ENCODE results near the gene DTNBP1.
A peak's percentile ranks its signal among the peaks of the same experiment; 100 is the strongest.
"Not testable (repeated sequence)": the region's sequence is repeated elsewhere in the genome, so short reads cannot be mapped to it uniquely, and the experiment has no call there.

DTNBP1 gene

DNA sequence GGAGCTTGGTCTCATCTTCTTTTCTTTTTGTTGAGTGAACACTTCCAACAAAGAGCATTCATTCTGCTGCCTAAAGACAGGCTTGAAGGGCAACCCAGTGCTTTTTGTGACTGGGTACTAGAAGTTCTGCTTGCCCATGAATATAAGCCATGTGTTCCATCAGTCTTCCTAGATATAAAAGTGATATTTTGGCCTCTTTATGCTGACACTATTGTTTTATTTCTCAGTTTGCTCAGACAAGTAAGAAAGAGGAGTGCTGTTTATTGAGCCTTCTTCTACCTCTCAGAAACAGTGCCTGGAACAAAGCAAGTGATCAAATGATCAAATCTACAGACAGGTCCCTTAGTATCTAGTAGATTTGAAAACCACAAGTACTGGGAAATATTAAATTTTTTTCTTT is 2.4 kb upstream of the DTNBP1 start:
- DNase-seq: no peak

DNA sequence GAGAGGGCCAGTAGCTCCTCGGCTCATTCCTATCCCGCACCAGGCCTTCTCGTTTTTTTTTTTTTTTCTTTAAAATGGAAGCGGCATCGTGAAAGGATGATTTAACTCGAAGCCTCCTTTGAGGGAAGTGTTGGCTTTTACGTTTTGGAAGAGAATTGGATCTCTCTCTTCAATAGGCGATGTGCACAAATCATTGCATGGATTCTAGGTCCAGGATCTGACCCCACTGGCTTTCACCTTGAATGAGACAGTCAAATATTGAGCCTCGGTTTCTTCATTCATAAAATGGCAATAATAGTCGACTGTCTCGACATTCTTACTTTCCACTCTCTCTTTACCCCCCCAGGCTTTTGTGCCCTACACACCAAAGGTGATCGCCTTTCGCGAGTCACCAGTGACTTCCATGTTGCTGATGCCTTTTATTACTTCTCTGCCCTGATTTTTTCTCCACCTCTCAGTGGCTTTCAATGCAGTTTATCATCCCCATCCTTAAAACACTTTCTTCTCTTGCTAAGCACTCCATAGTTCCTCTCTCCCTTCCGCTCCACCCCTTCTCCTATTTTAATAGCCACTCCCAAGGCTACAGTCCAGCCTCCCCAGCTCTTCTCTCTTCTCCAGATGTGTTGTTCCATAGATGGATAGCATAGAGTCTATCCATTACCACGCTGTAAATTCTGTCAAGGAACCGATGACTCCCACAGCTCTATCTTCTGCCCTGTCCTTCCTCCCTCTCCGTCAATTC is 473 bp upstream of the DTNBP1 start:
- DNase-seq: no peak

DNA sequence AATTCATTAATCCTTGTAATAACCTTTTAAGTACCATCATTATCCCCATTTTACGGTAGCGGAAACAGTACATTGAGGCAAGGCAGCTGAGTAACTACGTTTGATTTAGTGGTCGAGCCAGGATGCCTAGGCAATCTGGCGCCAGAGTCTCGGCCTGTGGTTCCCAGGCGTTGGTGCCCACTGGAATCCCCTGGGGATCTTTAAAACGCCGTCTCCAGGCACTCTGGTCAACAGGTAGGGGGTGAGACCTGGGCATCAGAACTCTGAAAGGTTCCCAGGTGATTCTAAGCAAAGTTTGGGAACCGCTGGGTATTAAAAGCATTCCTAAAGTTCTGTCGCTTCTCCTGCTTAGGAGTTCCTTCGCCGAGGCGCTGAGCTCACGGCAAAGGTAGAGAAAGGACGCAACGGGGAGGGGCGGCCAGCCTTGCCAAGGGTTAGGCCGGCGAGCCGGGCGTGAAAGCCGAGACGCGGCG is 939 bp downstream of the DTNBP1 start:
- no peak for DNase-seq

DNA sequence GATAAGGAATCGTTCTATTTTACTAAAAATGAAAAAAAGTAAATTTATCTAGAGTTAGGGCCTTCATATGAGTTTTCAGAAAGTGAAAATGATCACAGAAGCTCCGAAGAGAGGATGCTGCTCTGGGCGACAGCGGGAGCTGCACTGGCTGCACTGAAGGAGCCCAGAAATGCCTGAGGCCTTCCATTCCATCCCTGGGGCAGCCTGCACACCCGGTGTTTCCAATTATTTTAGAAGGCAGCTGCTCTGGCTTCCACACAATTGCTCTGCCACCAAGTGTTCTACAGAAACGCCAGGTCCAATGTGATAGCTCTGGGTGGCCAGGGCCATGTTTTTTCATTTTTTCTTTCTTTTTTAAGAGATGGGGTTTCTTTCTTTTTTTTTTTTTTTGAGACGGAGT is 3.6 kb downstream of the DTNBP1 start:
- no peak for DNase-seq

DNA sequence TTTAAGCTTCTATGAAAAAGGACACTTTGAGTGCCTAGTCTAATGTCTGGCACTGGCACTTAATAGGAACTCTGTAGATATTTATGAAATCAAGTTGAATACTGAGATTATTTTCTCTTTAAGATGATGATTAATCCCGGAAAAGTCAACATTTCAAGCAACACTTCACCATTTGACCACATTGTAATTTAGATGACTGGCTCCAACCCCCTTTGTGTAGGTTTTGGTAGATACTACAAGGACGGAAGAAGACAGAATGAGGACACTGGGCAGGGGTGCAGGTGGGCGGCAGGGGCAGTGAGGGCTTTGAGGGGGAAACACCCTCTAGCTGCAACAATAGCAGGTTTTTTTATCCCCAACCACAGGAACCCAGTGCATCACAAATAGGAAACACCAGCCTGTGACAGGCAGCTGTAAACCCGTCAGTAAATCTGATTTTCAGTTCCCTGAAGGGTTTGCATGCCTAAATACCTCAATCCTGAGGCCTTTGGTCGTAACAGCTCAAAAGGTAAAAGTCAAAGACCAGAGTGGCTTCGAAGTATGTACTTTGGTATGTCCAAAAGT is 4.6 kb downstream of the DTNBP1 start:
- no peak for DNase-seq

DNA sequence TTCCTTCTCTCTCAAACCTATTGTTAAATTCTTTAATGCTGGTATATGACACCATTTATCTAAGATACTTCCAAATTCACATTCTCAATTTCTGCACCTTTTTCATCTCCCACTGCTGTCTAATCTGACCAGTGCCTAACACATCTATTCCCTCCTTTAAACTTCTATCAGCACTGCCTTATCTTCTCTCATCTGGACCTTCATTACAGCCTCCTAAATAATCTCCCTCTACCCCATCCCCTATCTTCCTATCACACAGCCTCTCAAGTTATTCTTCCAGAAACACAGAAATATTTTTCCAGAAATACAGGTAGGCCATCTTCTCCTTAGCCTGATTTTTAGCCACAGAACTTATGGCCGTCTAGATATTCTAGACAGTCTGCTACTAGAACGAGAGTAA is 5.5 kb downstream of the DTNBP1 start:
- no peak for DNase-seq

DNA sequence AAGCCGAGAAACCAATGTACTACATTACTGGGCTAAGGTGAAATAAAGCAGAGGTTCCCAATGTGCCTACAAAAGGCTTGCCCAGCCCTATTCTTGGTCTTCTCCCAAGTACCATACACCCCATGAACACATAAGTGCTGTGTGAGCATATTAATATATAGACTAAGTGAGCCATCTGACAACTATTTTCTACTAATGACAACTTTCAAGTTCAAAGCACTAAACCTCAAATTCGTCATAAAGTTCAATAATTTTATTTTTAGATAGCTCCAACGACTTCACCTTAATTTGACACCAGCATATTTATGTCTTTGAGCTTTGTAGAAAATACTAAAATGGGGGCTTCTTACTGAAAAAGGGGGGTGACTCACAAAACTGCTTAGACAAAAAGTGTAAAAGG is 6.7 kb downstream of the DTNBP1 start:
- DNase-seq: no peak

DNA sequence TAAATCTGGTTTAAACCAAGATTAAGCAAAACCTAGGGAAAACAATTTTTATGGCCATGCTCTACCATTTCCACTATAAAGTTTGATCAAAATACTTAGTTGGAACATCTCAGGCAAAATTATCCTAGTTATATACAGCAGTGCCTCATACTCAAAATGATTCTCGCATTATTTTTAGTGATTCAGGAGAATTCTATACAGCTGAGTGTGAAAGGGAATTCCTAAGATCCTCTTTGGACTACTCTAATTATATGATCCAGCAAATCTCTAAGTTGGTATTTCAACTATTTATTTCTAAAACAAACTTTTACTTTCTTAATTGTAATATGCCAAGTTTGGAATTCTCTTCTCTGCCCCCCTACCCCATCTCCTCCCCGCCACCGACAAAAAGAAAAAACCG is 8.6 kb downstream of the DTNBP1 start:
- DNase-seq: no peak

DNA sequence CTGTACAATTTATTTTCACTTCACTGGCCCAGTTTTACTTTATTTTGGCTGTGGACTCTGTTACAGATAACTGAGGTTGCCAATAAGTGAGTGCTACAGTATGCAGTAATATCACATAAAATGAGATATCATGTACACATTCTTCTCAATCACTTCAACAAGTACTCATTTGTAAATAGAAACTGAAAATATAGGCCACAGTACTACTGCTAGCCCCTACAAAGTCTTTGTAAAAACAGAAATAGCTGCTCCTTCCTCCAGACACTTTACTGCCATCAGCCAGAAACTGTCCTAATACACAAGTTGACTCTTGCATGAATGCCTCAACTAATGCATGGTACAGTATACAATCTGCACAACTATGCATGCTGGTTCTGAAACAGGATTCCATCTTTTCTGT is 9.2 kb downstream of the DTNBP1 start:
- DNase-seq: no peak

DNA sequence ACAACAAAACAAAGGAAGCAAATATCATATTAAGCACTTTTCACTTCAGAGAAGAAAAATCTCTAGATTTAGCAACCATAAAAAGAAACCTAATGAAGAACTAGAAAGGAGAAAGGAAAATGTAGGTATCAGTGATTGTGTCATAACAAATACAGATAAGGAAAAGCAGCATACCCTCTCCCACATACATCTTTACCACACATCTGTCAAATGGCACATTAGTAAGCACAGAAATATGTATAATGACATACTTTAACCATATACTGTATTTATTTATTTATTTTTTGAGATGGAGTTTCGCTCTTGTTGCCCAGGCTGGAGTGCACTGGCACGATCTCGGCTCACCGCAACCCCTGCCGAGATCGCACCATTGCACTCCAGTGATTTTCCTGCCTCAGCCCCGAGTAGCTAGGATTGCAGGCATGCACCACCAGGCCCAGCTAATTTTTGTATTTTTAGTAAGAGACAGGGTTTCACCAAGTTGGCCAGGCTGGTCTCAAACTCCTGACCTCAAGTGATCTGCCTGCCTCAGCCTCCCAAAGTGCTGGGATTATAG is 12.7 kb downstream of the DTNBP1 start:
- DNase-seq: not testable (repeated sequence)

DNA sequence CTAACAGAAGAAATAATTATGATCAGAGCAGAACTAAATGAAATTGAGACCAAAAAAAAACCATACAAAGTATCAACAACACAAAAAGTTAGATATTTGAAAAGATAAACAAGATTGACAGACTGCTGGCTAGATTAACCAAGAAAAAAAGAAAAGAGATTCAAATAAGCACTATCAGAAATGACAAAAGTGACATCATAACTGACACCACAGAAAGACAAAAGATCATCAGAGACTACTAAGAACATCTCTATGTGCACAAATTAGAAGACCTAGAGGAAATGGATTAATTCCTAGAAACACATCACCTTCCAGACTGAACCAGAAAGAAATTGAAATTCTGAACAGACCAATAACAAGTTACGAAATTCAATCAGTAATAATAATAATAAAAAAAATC is 17.9 kb downstream of the DTNBP1 start:
- DNase-seq: no peak

DNA sequence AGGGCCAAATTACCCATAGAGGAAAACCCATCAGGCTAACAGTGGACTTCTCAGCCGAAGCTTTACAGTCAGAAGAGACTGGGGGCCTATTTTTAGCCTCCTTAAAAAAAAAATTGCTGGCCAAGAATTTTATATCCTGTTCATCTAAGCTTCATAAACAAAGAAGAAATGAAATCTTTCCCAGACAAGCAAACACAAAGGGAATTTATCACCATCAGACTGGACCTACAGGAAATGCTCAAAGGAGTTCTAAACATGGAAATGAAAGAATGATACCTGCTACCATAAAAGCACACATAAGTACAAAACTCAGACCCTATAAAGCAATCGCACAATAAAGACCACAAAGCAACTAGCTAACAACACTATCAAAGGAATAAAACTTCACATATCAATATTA is 19.3 kb downstream of the DTNBP1 start:
- DNase-seq: no peak

DNA sequence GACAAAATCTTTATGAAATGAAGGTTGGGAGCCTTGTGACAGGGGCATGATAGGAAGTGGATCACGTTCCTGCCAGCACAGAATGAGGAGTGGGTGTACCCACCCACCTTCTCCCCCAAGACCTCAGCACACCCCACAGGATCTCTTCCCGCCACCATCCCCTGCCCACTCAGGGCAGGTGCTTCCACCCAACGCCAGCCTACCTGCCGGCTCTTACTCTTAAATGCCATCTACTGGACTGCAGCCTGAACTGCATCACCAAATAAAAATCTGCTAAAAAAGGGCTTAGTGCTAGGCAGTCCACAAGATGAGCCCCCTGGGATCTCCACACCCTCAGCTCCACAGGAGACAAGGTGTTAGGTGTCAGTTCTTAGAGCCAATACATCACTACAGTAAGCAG is 20.6 kb downstream of the DTNBP1 start:
- DNase-seq: no peak

DNA sequence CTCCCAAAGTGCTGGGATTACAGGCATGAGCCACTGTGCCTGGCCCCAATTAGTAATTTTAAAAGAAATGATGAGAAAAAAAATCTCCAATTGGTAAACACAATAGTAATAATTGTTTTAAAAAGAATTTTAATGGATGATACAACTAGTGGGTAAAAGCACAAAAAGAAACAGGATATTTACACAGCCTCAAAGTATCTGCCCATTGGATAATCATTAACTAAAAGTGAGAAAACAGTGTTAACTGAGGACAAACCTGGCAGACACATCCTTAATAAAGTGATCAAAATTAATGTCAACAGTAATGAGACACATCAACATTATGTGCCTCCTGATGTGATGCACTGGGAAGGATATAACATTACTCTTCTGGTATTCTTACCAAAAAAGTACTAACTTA is 24.5 kb downstream of the DTNBP1 start:
- no peak for DNase-seq

DNA sequence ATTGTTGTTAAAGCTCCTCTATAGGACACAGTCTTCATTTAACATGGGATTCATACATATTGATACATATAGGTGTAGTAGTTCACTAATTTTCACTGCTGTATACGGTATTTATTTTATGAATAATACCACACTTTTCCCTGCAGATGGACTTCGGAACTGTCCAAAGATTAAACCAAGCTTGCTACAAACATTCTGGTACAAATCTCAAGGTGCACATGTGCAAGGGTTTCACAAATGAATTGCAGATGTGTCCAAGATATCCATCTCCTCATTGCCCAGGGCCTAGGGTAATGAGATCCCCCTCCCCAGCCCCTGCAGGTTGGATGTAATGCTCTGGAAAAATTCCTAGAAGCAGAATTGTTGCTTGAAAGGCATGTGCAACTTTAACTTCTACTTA is 31.4 kb downstream of the DTNBP1 start:
- DNase-seq: no peak

DNA sequence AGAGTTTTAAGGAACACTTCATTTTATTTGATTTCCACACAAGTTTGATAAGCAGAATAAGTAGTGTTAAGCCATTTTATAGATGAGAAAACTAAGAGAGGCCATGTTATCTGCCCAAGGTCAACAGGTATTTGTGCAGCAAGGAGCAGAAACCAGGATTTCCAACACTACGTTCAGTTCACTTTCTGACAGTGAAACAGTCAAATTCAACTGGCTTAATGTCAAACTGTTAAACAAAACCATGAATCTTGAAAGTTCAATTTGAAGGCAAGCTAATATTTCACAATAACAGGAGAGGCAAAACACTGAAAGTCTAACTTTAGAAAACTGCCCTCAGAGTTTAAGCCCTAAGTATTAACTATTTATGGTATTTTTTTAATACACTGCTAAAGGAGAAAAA is 32.6 kb downstream of the DTNBP1 start:
- DNase-seq: no peak

DNA sequence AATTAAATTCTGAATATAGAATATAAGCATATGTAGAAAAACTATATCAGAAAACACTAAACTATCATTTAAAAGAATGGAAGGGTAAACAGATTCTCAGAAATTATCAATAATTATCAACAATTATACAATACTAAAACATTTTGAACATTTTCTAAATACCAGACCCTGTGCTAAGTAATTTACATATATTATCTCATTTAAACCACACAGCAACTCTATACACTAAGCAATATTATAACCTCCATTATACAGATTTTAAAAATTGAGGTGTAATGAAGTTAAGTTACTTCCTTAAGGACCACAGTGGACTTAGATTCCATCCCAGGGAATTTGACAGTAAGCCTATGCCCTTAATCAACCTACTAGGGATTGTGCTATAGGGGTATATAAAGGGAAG is 33.3 kb downstream of the DTNBP1 start:
- DNase-seq: no peak

DNA sequence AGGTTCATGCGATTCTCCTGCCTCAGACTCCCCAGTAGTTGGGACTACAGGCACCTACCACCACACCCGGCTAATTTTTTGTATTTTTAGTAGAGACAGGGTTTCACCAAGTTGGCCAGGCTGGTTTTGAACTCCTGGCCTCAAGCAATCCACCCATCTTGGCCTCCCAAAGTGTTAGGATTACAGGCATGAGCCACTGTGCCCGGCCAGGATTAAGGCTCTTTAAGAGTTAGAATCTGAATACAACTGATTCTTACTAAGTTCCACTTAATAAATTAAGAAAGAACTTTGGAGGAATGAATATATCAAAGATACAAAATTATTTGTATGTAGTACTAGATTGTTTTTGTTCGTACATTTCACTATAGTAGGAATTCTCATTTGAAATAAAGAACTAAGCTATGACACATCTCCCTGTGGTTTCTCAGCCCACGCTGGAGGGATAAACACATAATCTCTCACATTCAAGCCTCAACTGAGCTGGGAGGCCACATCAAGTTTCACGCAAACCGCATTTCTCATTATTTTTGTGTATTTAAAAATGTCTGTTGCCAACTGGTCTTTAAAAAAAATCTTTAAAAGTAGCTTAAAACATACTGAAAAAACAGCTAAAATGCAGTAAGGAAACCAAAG is 34.2 kb downstream of the DTNBP1 start:
- peak; percentile 37 to 38 for DNase-seq

DNA sequence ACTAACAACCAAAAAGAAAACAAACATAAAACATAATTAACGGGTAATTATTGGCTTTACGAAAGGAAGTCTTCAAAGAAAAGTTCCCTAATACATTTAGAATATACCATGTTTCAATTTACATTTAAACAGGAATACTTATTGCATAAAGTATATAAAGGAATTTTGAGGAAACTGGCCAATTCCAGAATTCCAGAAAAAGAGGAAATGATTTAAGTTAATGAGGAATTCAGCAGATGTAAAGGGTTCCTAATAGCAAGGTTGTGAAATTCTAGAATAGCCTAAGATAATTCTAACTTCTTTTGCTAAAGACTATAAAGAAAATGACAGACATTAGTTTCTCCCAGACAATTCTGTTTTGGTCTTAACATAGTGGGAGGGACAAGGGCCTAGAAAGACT is 35.0 kb downstream of the DTNBP1 start:
- no peak for DNase-seq

DNA sequence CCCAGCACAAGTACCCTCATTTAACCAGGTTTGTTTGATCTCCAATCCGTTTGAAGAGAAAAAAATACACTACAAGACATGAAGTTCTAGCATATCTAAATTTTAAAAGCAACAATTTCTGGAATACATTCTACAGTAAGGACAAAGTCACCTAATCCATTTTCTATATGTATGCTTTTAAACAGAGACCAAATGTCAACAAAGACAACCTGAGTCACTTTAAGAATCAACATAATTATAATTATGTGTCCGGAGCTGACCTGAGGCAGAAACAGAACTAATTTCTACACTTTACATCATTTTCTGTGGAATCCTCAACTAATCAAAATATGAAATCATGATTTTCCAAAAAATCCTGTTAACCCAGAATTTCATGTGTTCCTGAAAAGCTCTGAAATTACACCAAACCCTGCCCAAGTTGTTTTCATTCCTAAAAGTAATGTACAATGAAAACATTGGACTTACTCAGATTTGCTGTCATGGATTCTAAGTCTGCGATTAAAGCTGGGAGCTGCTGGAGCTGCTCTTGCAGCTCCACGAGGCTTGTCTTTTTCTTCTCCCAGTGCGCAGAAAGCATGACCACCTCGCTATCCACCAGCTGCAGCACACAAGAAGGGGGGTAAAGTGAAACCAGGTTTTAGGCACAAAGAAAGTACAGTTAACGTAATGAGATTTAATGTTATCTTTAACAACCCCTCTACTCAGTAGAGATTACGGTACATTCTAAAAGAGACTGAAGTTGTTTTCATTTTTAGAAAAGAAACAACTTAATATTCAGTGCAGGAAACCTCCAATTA is 35.8 kb downstream of the DTNBP1 start:
- no peak for DNase-seq

DNA sequence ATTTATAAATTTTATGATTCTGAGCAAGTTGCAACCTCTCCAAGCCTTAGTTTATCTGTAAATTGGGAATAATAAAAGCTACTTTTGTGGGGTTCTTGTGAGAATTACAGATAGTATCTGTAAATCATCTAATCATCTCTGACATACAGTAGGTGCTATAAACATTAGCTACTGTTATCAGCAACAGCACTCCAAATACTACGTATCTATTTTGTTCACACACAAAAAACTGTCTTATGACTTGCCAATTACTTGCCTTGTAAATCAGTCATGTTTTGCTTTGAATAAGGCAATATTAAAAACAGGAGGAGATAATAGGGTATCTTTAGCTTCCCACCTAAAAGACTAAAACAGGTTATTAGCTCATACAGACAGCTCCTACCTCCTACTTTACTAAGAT is 36.7 kb downstream of the DTNBP1 start:
- no peak for DNase-seq

DNA sequence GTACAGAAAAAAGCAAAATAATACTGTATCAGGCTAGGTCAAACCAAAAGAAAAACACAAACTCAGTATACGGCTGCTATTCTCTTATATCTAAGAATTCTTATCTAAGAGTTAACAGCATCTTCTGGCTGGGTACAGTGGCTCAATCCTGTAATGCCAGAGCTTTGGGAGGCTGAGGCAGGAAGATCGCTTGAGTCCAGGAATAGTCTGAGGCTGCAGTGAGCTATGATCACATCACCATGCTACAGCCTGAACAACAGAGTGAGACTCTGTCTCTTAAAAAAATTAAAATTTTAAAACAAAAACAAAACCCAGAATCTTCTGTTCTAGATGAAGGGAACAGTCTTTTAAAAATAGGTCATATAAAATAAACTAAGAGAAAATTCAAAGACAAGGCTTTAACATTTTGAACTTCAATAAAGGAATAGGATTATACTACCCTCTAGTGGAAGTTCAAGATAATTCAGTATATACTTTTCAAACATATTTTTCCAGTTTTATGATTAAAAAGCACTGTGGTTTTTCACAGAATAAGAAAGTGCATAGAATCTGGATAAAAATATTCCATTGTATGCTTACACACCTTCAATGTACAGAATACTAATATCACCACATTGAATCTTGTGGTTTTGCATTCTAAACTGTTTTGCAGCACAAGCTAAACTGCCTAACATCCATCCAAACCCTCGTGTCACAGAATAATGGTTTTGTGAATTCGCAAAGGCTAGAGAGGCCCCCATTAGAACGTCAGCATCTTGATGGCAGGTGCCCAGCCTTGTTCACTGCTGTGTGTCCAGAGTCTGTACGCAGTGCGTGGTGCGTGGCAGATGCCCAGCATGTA is 39.3 kb downstream of the DTNBP1 start:
- DNase-seq: no peak

Data from activated CD4-positive, alpha-beta T cell treated with anti-CD3 and anti-CD28 coated beads, Interleukin-2, amount 50 U/mL, for 4 hours (primary cell).